HCT116 (cell line): ENCODE results near the gene ST3GAL6. TPM values are rescaled to one million over a fixed set of nuclear protein-coding genes. Genes with fewer than 3 reads are reported as not detected.

ENCODE experiments used
- ATAC-seq: fragments of 200-7000 bp; cut with Tn5 transposase; 2 replicates; pipeline ENCODE4 v1.9.1; 2020; ENCODE audit warnings: mild to moderate bottlenecking, moderate library complexity
- BruUV-seq: library from RNA; stranded (reverse); fragments of 400-500 nt; replicated peaks from 2 replicates; lab custom pipeline; 2021; lab: Mats Ljungman, UMichigan
- CTCF ChIA-PET: fragments of 300-600 bp; sonication (Branson Sonifier 250); formaldehyde crosslinking; loops from one replicate; lab custom pipeline; 2021; ENCODE audit warnings: antibody characterized with exemption; lab: Charles Lee
- POLR2A ChIA-PET: fragments of 300-600, 350-600 bp; sonication (Branson Sonifier 250); formaldehyde crosslinking; loops from one replicate; lab custom pipeline; 2021; ENCODE audit warnings: antibody characterized with exemption; lab: Charles Lee
- RAD21 ChIA-PET, 2 experiments: fragments of 300-600 bp; sonication (Branson Sonifier 250); formaldehyde crosslinking; loops; one replicate each; lab custom pipeline; 2023; ENCODE audit warnings: low total read pairs in 2 of 2; ENCODE audit not compliant: uncharacterized antibody in 2 of 2, unreplicated experiment in 2 of 2, low non-redundant PET in 1 of 2; lab: Charles Lee
- DNase-seq: peaks from one replicate; pipeline ENCODE4 v3.0.0-alpha.2; 2010; ENCODE audit warnings: low read depth, low spot score
- H2AFZ ChIP-seq: fragments of 200-600 bp; shearing (Covaris generic), sonication (generic); 2 replicates; pipeline ENCODE4 v1.6.1; 2017; ENCODE audit warnings: low read depth, mixed run types, mixed read lengths, antibody characterized with exemption, low read length; ENCODE audit not compliant: poor library complexity, severe bottlenecking
- H3K27ac ChIP-seq: 2 replicates; pipeline ENCODE4 v1.5.1; 2012; ENCODE audit warnings: low read depth, low read length
- H3K27me3 ChIP-seq: fragments of 200-600 bp; sonication (generic); 2 replicates; pipeline ENCODE4 v1.6.1; 2016; ENCODE audit warnings: mixed run types, low read length, mixed read lengths; ENCODE audit not compliant: insufficient read depth
- H3K36me3 ChIP-seq, 2 experiments: fragments of 200-500 bp in 1 of 2; fragments of 200-600 bp in 1 of 2; sonication (Bioruptor generic) in 1 of 2; sonication (generic) in 1 of 2; 2 replicates each; pipeline versions ENCODE4 v1.5.1 to v1.6.1; 2014 to 2016; ENCODE audit warnings: low read length in 2 of 2, inconsistent platforms in 1 of 2, mixed read lengths in 1 of 2, mixed run types in 1 of 2; ENCODE audit not compliant: insufficient read depth in 2 of 2, control insufficient read depth in 1 of 2
- H3K4me1 ChIP-seq, 2 experiments: fragments of 200-600 bp in 1 of 2; sonication (generic) in 1 of 2; 2 replicates each; pipeline versions ENCODE4 v1.5.1 to v1.6.1; 2012 to 2017; ENCODE audit warnings: low read length in 2 of 2, inconsistent platforms in 1 of 2, mild to moderate bottlenecking in 1 of 2, mixed read lengths in 1 of 2, mixed run types in 1 of 2, moderate library complexity in 1 of 2; ENCODE audit not compliant: insufficient read depth in 2 of 2, control insufficient read depth in 1 of 2
- H3K4me2 ChIP-seq: fragments of 200-600 bp; sonication (generic); 2 replicates; pipeline ENCODE4 v1.6.1; 2017; ENCODE audit warnings: mixed run types, low read length, mixed read lengths
- H3K4me3 ChIP-seq, 2 experiments: fragments of 200-600 bp in 1 of 2; sonication (generic) in 1 of 2; replicated peaks in 1 of 2; 2 replicates each; pipeline ENCODE4 v1.5.1; 2011 to 2016; ENCODE audit warnings: low read length in 2 of 2, control low read depth in 1 of 2, low read depth in 1 of 2, mild to moderate bottlenecking in 1 of 2, mixed read lengths in 1 of 2, mixed run types in 1 of 2
- H3K79me2 ChIP-seq: fragments of 200-600 bp; sonication (generic); 2 replicates; pipeline ENCODE4 v1.6.1; 2017; ENCODE audit warnings: mild to moderate bottlenecking, mixed run types, low read length, moderate library complexity, mixed read lengths; ENCODE audit not compliant: insufficient read depth
- H3K9ac ChIP-seq: fragments of 200-600 bp; sonication (generic); 2 replicates; pipeline ENCODE4 v1.6.1; 2016; ENCODE audit warnings: low read length, mixed read lengths
- H3K9me2 ChIP-seq: fragments of 200-600 bp; sonication (generic), shearing (Covaris generic); 2 replicates; pipeline ENCODE4 v1.6.1; 2017; ENCODE audit warnings: mixed run types, mild to moderate bottlenecking, moderate library complexity; ENCODE audit not compliant: insufficient read depth
- H3K9me3 ChIP-seq, 2 experiments: fragments of 200-500 bp in 1 of 2; fragments of 200-600 bp in 1 of 2; sonication (Bioruptor generic) in 1 of 2; sonication (generic) in 1 of 2; 2 replicates each; pipeline ENCODE4 v1.6.1; 2014 to 2017; ENCODE audit warnings: low read length in 2 of 2, mixed read lengths in 2 of 2, inconsistent platforms in 1 of 2, low read depth in 1 of 2, mild to moderate bottlenecking in 1 of 2, mixed run types in 1 of 2, moderate library complexity in 1 of 2; ENCODE audit not compliant: control insufficient read depth in 1 of 2, insufficient read depth in 1 of 2
- H4K20me1 ChIP-seq: fragments of 200-600 bp; sonication (generic), shearing (Covaris generic); 2 replicates; pipeline ENCODE4 v1.6.1; 2017; ENCODE audit warnings: mixed run types, mild to moderate bottlenecking, moderate library complexity; ENCODE audit not compliant: insufficient read depth
- CBX3 ChIP-seq: IDR thresholded peaks from 2 replicates; pipeline ENCODE4 v1.6.1; 2012; ENCODE audit warnings: low read depth
- CEBPB ChIP-seq: IDR thresholded peaks from 2 replicates; pipeline ENCODE4 v1.6.1; 2012; ENCODE audit warnings: low read depth
- CTCF ChIP-seq, 3 experiments: fragments of 200-600 bp in 1 of 3; sonication (generic) in 1 of 3; IDR thresholded peaks in 2 of 3; conservative IDR thresholded peaks in 1 of 3; 2 replicates each; pipeline ENCODE4 v1.5.1; 2012 to 2017; ENCODE audit warnings: low read depth in 2 of 3, low read length in 2 of 3, antibody characterized with exemption in 1 of 3, borderline replicate concordance in 1 of 3, control low read depth in 1 of 3, mild to moderate bottlenecking in 1 of 3, mixed read lengths in 1 of 3, mixed run types in 1 of 3, moderate library complexity in 1 of 3; ENCODE audit not compliant: insufficient read depth in 1 of 3
- EGR1 ChIP-seq: IDR thresholded peaks from 2 replicates; pipeline ENCODE4 v1.6.1; 2012; ENCODE audit warnings: low read depth
- EZH2 ChIP-seq: fragments of 200-600 bp; sonication (generic); IDR thresholded peaks from 2 replicates; pipeline ENCODE4 v1.6.1; 2017; ENCODE audit warnings: antibody characterized with exemption, mixed run types
- EZH2phosphoT487 ChIP-seq: fragments of 200-600 bp; IDR thresholded peaks from 2 replicates; pipeline ENCODE4 v1.6.1; 2018; ENCODE audit warnings: antibody characterized with exemption, borderline replicate concordance
- JUND ChIP-seq: IDR thresholded peaks from 2 replicates; pipeline ENCODE4 v1.6.1; 2012
- MAX ChIP-seq: IDR thresholded peaks from 2 replicates; pipeline ENCODE4 v1.6.1; 2012
- POLR2A ChIP-seq: IDR thresholded peaks from 2 replicates; pipeline ENCODE4 v1.7.0; 2011; ENCODE audit warnings: borderline replicate concordance; ENCODE audit not compliant: insufficient read depth, insufficient read length; ENCODE audit errors: extremely low read depth
- RAD21 ChIP-seq: IDR thresholded peaks from 2 replicates; pipeline ENCODE4 v1.6.1; 2012; ENCODE audit warnings: low read depth, mild to moderate bottlenecking
- REST ChIP-seq: IDR thresholded peaks from 2 replicates; pipeline ENCODE4 v1.6.1; 2012; ENCODE audit warnings: low read depth
- SIN3A ChIP-seq: IDR thresholded peaks from 2 replicates; pipeline ENCODE4 v1.6.1; 2012; ENCODE audit warnings: low read depth
- TCF7L2 ChIP-seq: IDR thresholded peaks from 2 replicates; pipeline ENCODE4 v1.7.0; 2011; ENCODE audit warnings: borderline replicate concordance, inconsistent platforms; ENCODE audit not compliant: insufficient read depth, insufficient read length; ENCODE audit errors: extremely low read depth
- YY1 ChIP-seq: IDR thresholded peaks from 2 replicates; pipeline ENCODE4 v1.6.1; 2011; ENCODE audit warnings: low read length, low read depth, moderate library complexity, mild to moderate bottlenecking; ENCODE audit not compliant: insufficient replicate concordance; ENCODE audit errors: extremely low read depth
- ZBTB33 ChIP-seq: IDR thresholded peaks from 2 replicates; pipeline ENCODE4 v1.6.1; 2011; ENCODE audit warnings: mild to moderate bottlenecking, low read length, moderate library complexity; ENCODE audit not compliant: insufficient replicate concordance; ENCODE audit errors: extremely low read depth
- ZFX ChIP-seq: fragments of 450-650 bp; IDR thresholded peaks from 2 replicates; pipeline ENCODE4 v1.6.1; 2017
- ZNF274 ChIP-seq: fragments of 200-500 bp; sonication (Bioruptor generic); IDR thresholded peaks from 2 replicates; pipeline ENCODE4 v1.6.1; 2014; ENCODE audit warnings: mild to moderate bottlenecking, low read depth, low read length, inconsistent platforms
- intact Hi-C: fragments of 100-400 bp; cut with micrococcal nuclease; formaldehyde crosslinking; loops from 2 replicates; pipeline ENCODE4 v1.10.0; 2022
- total RNA-seq: library from RNA; stranded (reverse); gene quantifications from one replicate; pipeline ENCODE4 v1.2.1, GENCODE V29; 2021; ENCODE audit not compliant: unreplicated experiment

ST3GAL6 gene
- total RNA-seq, 1 experiment from 2014 or later: 10.6 TPM

- intact Hi-C loops: no loop called here
Measured at GRCh38 chr3:98807011-98807410, 43.9 kb downstream of the ST3GAL6 start.

More at GRCh38 chr3:98807011-98807410, 43.9 kb downstream of the ST3GAL6 start:
- H3K9me3 ChIP-seq: no peaks in the 10 kb centered on the region
- DNase-seq (no peak), ATAC-seq (0 out of 2 replicates have a peak, but pooled peaks have one; percentile 8)
- H3K4me2 ChIP-seq: no peak overlapping the region
- no peak overlapping the region for H3K4me3 ChIP-seq
- POLR2A ChIA-PET: interaction anchor here (1.0 kb wide), 1 partner anchor 8 kb away, joined by 3 read pairs; no protein-coding TSS in a partner anchor
- peaks cover 43% of the 10 kb centered on the region for H3K79me2 ChIP-seq
- peaks cover 66 to 67% of the 10 kb centered on the region in 2 experiments for H3K36me3 ChIP-seq
- TF ChIP-seq EGR1: no peak
- no peak for TF ChIP-seq RAD21
- no peak for TF ChIP-seq ZNF274
- no peak for TF ChIP-seq ZBTB33
- TF ChIP-seq YY1: no peak
- no peak for TF ChIP-seq CBX3
- no peak for TF ChIP-seq SIN3A
- no peak for TF ChIP-seq TCF7L2
- TF ChIP-seq EZH2: no peak
- TF ChIP-seq ZFX: no peak
- no peak for TF ChIP-seq JUND
- no peak for TF ChIP-seq POLR2A
- TF ChIP-seq CTCF (IDR thresholded peaks at IDR 0.05 in 2 of 3, conservative IDR thresholded peaks at IDR 0.05 in 1 of 3; ENCODE audit: borderline replicate concordance in 1 of 3, insufficient read depth in 1 of 3, low read depth in 2 of 3, low read length in 2 of 3): no peak
- no peak for TF ChIP-seq EZH2phosphoT487
- TF ChIP-seq REST: no peak
- no peak for TF ChIP-seq CEBPB
- no peak for TF ChIP-seq MAX
- RAD21 ChIA-PET: no interaction called here
- no peaks in the 10 kb centered on the region for H3K9me2 ChIP-seq
- H2AFZ ChIP-seq: no peak overlapping the region
- no peaks in the 10 kb centered on the region; the same call in 1 of the 2 replicates for H4K20me1 ChIP-seq
- H3K9ac ChIP-seq: no peak overlapping the region
- no peak overlapping the region for H3K27ac ChIP-seq
- no peaks in the 10 kb centered on the region for H3K4me1 ChIP-seq
- H3K27me3 ChIP-seq: no peaks in the 10 kb centered on the region
- CTCF ChIA-PET: no interaction called here
- no TSS peak for BruUV-seq
